Activated CD8-positive, alpha-beta T cell treated with anti-CD3 and anti-CD28 coated beads for 36 hours (primary cell): Measurements from ENCODE around the gene AQP11. TPM values are rescaled to one million over a fixed set of nuclear protein-coding genes. Genes with fewer than 3 reads are reported as not detected.
A peak's percentile ranks its signal among the peaks of the same experiment; 100 is the strongest.

Experiments used
- ATAC-seq: fragments of 200-7000 bp; cut with Tn5 transposase; one replicate; pipeline ENCODE4 v1.10.0; 2021; ENCODE audit warnings: mild to moderate bottlenecking, moderate library complexity
- CTCF ChIA-PET: fragments of 350-600 bp; sonication (Branson Sonifier 250); formaldehyde crosslinking; loops from one replicate; lab custom pipeline; 2021; ENCODE audit warnings: antibody characterized with exemption; lab: Charles Lee
- POLR2A ChIA-PET: fragments of 350-600 bp; sonication (Branson Sonifier 250); formaldehyde crosslinking; loops from one replicate; lab custom pipeline; 2021; ENCODE audit warnings: antibody characterized with exemption; lab: Charles Lee
- DNase-seq: peaks from one replicate; pipeline ENCODE4 v3.0.0-alpha.2; 2020
- H3K27ac Mint-ChIP-seq: one replicate; pipeline ENCODE4 v1.8.0; 2021; ENCODE audit warnings: mild to moderate bottlenecking, mixed read lengths
- H3K27me3 Mint-ChIP-seq: one replicate; pipeline ENCODE4 v1.8.0; 2021; ENCODE audit warnings: mixed read lengths
- H3K36me3 Mint-ChIP-seq: one replicate; pipeline ENCODE4 v1.8.0; 2021; ENCODE audit warnings: low read depth, mixed read lengths
- H3K4me1 Mint-ChIP-seq: one replicate; pipeline ENCODE4 v1.8.0; 2021; ENCODE audit warnings: low read depth, mixed read lengths
- H3K4me3 Mint-ChIP-seq: one replicate; pipeline ENCODE4 v1.8.0; 2021; ENCODE audit warnings: mild to moderate bottlenecking, moderate library complexity, mixed read lengths
- H3K9me3 Mint-ChIP-seq: one replicate; pipeline ENCODE4 v1.8.0; 2021; ENCODE audit warnings: mixed read lengths
- CTCF ChIP-seq: fragments of 200-600 bp; IDR thresholded peaks from one replicate; pipeline ENCODE4 v1.8.0; 2022; ENCODE audit warnings: antibody characterized with exemption, mild to moderate bottlenecking
- intact Hi-C: fragments of 100-400 bp; cut with micrococcal nuclease; formaldehyde crosslinking; loops from one replicate; pipeline ENCODE4 v1.10.0; 2022
- total RNA-seq, 2 experiments: library from RNA; stranded (reverse); gene quantifications; one replicate each; pipeline ENCODE4 v1.2.3, GENCODE V29; 2021

The AQP11 gene
- total RNA-seq, 2 experiments from 2014 or later = 0.47 to 0.59 TPM

DNA sequence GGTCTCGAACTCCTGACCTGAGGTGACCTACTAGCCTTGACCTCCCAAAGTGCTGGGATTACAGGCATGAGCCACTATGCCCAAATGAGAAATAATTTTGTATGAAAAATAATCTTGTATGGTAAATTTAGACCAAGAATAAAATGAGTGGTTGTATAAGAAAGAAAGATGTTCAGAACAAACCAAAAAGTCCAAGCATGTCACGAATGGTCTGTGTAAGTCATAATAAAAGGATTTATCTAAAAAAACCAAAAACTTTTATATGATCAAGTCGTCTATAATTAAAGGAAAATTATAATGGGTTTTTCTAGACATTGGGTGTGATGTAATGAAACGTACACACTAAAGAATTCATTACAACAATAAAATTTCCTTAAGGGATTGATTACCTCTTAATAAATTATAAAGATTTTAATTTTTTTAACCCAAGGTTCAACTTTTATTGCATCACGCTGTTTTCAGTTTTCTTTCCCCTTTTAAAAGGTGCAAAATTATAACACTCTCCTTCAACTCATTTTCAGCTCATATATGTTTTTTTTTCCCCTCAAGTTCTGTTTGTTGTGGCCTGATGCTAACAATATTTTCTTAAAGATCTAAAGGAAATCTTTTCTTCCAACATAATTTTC lies 8.9 kb upstream of the AQP11 start:
- POLR2A ChIA-PET = no interaction called here
- no peak for ATAC-seq
- H3K4me1 Mint-ChIP-seq = no peaks in the 10 kb centered on the region
- H3K4me3 Mint-ChIP-seq = no peak overlapping the region
- H3K9me3 Mint-ChIP-seq = peaks cover 12% of the 10 kb centered on the region
- no peaks in the 10 kb centered on the region for H3K27me3 Mint-ChIP-seq
- no peak for TF ChIP-seq CTCF
- no peak overlapping the region for H3K27ac Mint-ChIP-seq
- intact Hi-C loops = no loop called here
- peaks cover 6% of the 10 kb centered on the region for H3K36me3 Mint-ChIP-seq
- CTCF ChIA-PET = interaction anchor here (1.6 kb wide), 1 partner anchor 39 kb away, joined by 4 read pairs; no protein-coding TSS in a partner anchor
- DNase-seq = peak; percentile 33

DNA sequence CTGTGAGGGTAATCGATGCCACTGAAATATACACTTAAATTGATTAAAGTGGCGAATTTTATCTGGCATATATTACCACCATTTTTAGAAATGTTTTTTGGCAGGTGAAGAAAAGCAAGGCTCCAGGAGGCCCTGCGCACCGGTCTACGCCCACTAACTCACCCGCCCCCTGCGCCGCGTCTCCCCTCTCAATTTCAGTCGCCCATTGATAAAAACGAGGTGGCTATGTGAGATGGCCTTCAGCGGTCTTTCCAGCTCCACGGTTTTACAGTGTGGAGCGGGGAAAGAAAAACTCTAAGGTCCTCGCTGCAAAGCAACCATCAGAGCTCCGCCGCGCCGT lies 602 bp upstream of the AQP11 start:
- no peak for TF ChIP-seq CTCF

GRCh38 chr11:77590194-77590782 lies 535 bp downstream of the AQP11 start:
- H3K4me1 Mint-ChIP-seq = peaks cover 15% of the 10 kb centered on the region
- H3K4me3 Mint-ChIP-seq = peak overlapping the region; percentile 80
- H3K27me3 Mint-ChIP-seq = no peaks in the 10 kb centered on the region
- no peaks in the 10 kb centered on the region for H3K36me3 Mint-ChIP-seq
- H3K9me3 Mint-ChIP-seq = no peaks in the 10 kb centered on the region
- no peak for TF ChIP-seq CTCF
- DNase-seq = peak; percentile 38
- POLR2A ChIA-PET = interaction anchor here (0.7 to 1.1 kb wide), 3 partner anchors 9 to 40 kb away, joined by 3 to 4 read pairs (median 3); no protein-coding TSS in a partner anchor
- peak; percentile 37 for ATAC-seq
- CTCF ChIA-PET = interaction anchor here (0.7 to 1.7 kb wide), 3 partner anchors 16 to 42 kb away, joined by 3 to 13 read pairs (median 4); no protein-coding TSS in a partner anchor
- intact Hi-C loops = no loop called here
- H3K27ac Mint-ChIP-seq = peak overlapping the region; percentile 55

More for the DNA sequence above, 602 bp upstream of the AQP11 start:
- Mint-ChIP-seq H3K27ac (peak overlapping the region; percentile 59), H3K36me3 (no peaks in the 10 kb centered on the region), H3K9me3 (no peaks in the 10 kb centered on the region), H3K27me3 (no peaks in the 10 kb centered on the region), H3K4me1 (peaks cover 15% of the 10 kb centered on the region), H3K4me3 (peak overlapping the region; percentile 81)
- ChIA-PET POLR2A (no interaction called here), CTCF (interaction anchor here (1.7 kb wide), 1 partner anchor 30 kb away, joined by 13 read pairs; no protein-coding TSS in a partner anchor)
- DNase-seq = no peak
- peak; percentile 41 for ATAC-seq
- intact Hi-C loops = no loop called here

DNA sequence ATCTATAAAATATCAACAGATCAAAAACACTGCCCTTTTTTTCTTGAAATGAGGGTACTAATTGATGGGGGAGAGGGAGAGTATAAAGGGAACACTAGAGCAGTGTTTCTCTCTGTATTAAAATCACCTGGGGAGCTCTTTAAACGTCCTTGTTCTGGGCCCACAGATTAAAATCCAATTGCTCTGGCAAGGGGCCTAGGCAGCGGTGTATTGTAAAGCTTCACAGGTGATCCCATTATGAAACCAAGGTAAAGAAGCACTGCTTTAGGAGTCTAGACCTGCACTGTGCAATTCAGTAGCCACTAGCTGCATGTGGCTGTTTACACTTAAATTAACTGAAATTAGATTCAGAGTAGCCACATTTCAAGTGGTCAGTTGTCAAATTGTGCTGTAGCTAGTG lies 3.0 kb downstream of the AQP11 start:
- Mint-ChIP-seq H3K27ac (no peak overlapping the region), H3K4me1 (peaks cover 15% of the 10 kb centered on the region), H3K27me3 (no peaks in the 10 kb centered on the region), H3K9me3 (no peaks in the 10 kb centered on the region), H3K36me3 (no peaks in the 10 kb centered on the region), H3K4me3 (no peak overlapping the region)
- CTCF ChIA-PET = interaction anchor here (1.3 to 1.9 kb wide), 2 partner anchors 25 to 406 kb away, joined by 3 to 4 read pairs; no protein-coding TSS in a partner anchor
- intact Hi-C loops = no loop called here
- TF ChIP-seq CTCF = no peak
- ATAC-seq (no peak), DNase-seq (no peak)
- POLR2A ChIA-PET = interaction anchor here (0.9 kb wide), 1 partner anchor 45 kb away, joined by 5 read pairs; the partner anchor contains the start of gene CLNS1A

- ATAC-seq (no peak), DNase-seq (no peak)
- ChIA-PET CTCF (interaction anchor here (1.0 kb wide), 1 partner anchor 26 kb away, joined by 5 read pairs; no protein-coding TSS in a partner anchor), POLR2A (no interaction called here)
- no peaks in the 10 kb centered on the region for H3K27me3 Mint-ChIP-seq
- H3K9me3 Mint-ChIP-seq = no peaks in the 10 kb centered on the region
- no peak for TF ChIP-seq CTCF
- H3K4me3 Mint-ChIP-seq = no peak overlapping the region
- H3K36me3 Mint-ChIP-seq = no peaks in the 10 kb centered on the region
- no peak overlapping the region for H3K27ac Mint-ChIP-seq
- H3K4me1 Mint-ChIP-seq = peaks cover 13% of the 10 kb centered on the region
- intact Hi-C loops = no loop called here
Observed at GRCh38 chr11:77593883-77594282, 4.1 kb downstream of the AQP11 start.
